ENCODE measurements around the gene HSD17B2.
"Not testable (repeated sequence)": the region's sequence is repeated elsewhere in the genome, so short reads cannot be mapped to it uniquely, and the experiment has no call there.

HSD17B2 gene, protein sequence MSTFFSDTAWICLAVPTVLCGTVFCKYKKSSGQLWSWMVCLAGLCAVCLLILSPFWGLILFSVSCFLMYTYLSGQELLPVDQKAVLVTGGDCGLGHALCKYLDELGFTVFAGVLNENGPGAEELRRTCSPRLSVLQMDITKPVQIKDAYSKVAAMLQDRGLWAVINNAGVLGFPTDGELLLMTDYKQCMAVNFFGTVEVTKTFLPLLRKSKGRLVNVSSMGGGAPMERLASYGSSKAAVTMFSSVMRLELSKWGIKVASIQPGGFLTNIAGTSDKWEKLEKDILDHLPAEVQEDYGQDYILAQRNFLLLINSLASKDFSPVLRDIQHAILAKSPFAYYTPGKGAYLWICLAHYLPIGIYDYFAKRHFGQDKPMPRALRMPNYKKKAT

DNA sequence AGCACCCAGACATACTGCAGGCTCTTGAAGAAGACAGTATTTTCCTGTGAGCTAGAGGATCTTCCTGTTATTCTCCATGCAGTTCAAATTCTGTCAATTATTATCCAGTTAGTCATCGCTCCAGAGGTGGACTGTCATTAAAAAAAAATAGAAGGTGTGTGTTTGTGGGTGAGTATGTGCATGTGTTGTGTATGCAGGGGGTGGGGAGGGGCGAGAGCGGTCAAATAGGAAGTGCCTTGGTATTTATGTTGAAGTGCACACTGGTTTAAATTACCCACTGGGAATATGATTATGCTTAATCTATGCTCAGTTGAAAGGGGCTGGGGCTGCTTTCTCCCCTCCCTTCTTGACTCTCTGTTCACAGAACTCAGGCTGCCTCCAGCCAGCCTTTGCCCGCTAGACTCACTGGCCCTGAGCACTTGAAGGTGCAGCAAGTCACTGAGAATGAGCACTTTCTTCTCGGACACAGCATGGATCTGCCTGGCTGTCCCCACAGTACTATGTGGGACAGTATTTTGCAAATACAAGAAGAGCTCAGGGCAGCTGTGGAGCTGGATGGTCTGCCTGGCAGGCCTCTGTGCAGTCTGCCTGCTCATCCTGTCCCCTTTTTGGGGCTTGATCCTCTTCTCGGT, at the start of gene HSD17B2:
HSD17B2 (plus strand) TSS at position 273 of the 632 bp plus-strand sequence; CDS start at position 445, 172 bp downstream.
- DNase-seq (ENCODE audit: low read depth), result no peak

DNA sequence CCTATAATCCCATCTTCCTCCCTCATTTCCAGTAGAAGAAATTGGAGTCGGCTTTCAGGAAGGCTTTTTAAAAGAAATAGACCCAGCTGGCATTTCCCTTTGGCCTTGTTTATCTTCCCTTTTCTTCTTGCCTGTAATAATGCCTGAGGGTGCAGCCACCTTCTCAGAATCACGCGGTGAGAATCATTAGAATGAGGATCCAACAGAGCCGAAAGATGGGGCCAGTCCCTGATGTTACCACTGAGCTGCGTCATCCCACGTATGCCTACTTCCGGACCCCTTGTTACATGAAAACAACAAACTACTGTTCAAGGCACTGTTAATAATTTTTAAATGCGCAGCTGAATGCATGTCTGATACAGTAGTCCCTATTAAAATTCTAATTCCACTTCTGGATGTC, 47.9 kb upstream of the HSD17B2 start:
- DNase-seq (ENCODE audit: low read depth), result no peak

DNA sequence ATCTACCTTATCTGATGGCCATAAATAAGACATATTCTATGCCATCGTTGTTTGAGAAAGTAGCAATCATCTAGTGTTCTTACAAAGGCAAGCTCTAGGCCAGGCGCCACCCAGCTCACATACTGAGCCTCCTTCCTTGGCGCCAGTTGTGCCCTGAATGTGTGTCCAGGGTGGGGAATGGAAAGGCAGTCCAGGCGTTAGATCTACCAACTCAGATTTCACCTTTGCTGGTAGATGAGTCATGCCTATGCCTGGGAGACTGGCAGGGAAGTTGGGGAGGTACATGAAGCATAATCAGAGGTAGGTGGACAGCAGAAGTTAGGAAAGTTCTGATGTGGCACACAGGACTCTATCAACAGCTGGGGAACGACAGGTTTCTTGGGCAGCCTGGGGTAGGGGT, 47.3 kb upstream of the HSD17B2 start:
- no peak for DNase-seq (ENCODE audit: low read depth)

DNA sequence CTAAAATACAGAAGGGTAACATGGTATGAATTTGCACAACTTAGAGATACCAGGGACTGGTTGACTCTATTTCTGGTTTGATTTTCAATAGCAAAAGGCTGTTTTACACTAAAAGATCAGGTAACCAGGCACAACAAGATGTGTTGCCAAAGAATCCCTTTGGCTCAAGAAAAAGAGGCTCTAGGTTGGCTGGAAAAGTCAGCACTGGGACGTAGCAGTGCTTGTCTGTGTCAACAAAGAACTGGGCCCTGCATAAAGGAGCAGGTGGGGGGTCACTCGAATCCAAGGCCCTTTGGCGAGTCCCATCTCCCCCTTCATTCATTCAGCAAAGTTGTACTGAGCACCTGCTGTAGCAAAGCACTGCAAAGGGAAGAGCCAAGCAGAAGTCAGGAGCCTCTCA, 42.2 kb upstream of the HSD17B2 start:
- no peak for DNase-seq (ENCODE audit: low read depth)

DNA sequence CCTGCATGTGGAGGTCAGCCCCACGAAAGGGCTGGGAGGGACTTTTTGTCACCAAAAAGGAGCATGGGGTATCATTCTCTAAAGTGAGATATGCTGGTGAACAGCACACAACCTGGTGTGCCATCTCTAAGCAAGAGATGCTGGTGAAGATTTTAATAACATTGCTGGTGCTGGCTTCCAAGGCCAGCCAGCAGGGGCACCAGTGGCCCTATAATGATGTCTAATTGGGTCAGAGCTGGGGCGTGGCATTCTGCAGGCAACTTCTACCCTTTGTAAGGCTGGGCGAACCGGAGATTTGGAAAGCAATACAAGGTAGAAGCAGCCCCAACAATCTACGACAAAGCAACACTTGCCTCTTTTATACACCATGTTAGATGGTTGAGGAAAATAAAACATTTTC, 40.6 kb upstream of the HSD17B2 start:
- no peak for DNase-seq (ENCODE audit: low read depth)

DNA sequence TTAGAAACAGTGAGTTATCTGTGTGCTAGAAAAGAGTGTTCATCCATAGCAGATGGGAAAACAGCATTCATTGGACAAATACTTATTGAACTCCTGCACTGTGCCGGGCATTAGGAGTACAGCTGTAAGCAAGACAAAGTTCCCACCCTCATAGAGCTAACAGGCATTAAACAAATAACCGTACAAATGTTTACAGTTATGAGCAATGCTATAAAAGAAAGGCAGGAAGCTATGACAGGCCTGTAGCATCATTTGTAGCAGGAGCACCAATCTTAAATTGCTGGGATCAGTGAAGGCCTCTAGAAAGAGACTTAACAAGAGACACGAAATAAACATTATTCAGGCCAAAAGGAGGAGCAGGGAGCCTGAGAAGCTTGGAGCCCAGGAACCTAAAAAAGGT, 39.4 kb upstream of the HSD17B2 start:
- no peak for DNase-seq (ENCODE audit: low read depth)

DNA sequence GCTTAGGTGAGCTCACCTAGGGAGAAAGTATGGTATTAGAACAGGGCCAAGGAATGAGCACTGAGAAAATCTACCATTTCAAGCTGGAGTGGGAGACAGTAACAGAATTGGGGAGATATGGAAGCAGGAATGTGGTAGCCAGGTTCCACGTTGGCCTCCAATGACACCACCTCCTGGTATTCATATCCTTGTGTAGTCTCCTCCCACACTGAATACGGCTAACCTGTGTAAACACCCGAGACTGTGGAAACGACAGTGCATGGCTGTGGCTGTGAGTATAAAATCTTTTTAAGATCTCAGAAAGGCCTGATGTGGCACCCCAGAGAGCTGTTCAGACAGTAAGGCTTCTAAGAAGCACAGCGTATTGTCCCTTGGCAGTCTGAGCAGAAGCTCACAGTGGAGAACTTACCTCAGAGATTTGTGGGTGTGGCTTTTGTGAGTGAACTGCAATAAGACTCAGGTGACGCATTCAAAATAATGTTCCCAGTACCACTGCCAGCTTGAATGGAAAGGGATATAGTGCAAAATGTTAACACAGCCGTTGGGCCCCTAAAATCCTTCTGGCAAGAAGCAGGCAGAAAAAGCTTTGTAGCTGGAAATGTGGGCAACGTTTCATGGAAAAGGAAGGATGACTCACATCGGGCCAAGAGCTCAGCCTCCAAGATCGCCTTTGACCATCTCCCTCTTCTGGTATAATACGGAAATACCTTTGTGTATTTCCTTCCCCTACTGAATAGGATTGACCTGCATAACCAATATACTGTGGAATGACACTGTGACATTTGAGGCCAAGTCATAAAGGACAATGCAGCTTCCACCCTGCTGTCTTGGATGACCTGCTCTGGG, 38.2 kb upstream of the HSD17B2 start:
- peak; percentile 31 for DNase-seq (ENCODE audit: low read depth)

DNA sequence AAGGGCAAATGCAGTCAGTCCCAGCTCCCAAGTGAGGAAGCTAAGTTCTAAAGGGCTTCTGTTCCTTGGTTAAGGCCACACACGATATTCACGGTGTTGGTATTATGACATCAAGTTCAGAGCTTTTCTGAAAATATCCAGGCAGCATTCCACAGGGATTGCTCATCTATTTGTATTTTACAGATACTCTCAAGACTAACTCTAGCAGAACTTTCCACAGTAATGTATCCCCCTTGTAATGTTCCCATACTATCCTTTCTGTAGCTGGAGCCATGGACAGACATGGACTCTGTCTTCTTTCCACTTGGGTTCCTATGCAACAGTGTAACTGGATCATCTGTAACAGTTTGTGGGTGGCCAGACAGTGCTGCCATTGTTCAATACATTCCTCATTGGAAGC, 37.3 kb upstream of the HSD17B2 start:
- DNase-seq (ENCODE audit: low read depth), result peak; percentile 49

DNA sequence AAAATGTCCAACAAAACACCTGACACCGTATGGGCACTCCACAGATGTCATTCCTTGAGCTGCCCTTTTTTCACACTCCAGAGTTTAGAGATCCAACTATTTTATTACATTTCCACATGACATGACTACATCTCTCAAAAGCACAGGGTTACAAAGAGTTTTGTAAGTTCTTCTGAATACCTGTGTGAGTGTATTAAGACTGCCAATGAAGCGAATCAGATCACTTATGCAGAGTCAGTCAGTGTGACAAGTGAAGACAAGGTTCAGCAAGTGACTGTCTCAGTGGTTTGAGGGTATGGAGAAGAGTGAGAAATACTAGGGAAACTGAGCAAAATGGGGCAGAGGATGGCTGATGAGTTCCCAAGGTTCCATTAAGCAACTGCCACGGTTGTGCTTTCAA, 32.2 kb upstream of the HSD17B2 start:
- DNase-seq (ENCODE audit: low read depth), result no peak

DNA sequence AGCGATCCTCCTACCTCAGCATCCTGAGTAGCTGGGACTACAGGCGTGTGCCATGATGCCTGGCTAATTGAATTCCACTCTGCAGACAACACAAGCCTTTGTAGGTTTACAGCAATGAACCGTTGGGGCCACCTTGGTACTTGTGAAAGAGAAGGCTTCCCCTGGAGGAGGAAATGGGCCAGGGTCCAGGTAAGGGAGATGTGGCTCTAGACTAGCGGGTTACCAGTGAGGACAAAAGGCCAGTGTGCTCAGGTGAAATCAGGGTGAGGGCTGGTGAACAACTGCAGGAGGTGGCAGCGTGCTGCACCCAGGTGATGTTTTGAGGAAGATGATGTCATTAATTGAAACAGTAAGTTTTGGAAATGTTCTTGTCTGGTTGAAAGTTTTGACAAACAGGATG, 30.5 kb upstream of the HSD17B2 start:
- DNase-seq (ENCODE audit: low read depth), result no peak

DNA sequence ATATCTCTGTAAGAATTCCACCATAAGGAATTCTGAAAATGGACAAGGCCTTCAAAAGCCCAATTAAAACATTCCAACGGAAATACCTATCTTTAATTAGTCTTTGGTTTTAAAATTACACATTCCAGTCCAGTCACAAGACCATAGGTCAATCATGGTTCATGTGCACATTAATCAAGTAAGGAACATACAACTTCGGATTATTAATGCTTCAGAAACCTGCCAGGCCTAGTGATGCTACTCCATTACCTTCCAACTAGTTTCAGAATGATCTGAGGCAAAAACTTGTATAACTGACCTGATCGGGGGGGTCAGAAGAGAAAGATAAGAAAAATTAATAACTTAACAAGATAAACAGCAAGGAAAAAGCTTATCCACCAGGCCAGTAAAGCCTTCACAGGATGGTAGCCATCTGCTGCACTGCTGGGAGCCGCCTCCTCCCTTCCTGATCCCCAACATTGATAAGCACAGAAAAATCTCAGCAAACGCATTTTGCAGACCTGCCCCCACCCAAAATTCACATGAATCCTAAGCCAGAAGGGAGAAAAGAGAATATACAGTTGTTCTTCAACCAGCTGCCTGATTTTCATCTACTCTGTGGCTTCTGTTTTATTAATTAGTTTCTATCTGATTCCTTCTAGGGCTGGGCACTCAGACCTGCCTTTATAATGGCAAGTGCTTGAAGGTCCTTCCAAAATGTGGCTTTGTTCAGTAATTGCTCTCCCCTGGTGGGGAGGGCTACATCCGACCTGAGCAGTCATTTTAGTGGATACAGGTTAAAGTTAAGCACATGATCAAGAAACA, 29.8 kb upstream of the HSD17B2 start:
- no peak for DNase-seq (ENCODE audit: low read depth)

DNA sequence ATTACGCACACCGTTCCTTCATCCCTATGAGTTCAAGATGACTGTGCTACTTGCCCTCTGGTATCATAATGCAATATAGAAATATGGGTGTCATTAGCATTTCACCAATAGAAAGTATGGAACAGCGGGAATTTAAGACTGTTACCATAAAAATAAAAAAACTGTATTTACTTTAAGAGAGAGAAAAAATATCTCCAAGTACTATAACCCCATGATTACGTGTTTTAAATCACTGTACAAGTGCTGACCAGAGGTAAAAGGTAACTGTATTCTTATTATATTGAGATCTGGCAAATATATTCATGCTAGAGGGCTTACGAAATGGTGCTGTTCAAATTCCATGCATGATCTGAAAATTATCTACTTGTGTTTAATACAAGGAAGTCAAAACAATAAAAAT, 29.0 kb upstream of the HSD17B2 start:
- no peak for DNase-seq (ENCODE audit: low read depth)

DNA sequence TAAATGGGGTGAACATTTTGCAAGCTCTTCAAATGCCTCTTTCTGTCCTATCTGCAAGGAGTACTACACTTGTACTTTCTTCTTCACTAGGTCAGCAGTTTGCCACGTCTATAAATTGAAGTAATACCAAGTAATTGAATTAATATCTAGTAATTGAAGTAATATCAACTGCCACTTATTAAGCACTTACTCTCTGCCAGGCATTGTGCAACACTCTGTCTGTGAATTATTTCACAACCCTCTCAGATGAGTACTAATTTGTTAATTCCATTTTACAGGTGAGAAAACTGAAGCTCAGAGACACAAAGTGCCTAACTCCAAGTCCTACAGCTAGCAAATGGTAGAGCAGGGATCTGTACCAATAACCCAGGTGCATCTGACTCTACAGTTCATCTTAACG, 27.9 kb upstream of the HSD17B2 start:
- DNase-seq (ENCODE audit: low read depth), result no peak

DNA sequence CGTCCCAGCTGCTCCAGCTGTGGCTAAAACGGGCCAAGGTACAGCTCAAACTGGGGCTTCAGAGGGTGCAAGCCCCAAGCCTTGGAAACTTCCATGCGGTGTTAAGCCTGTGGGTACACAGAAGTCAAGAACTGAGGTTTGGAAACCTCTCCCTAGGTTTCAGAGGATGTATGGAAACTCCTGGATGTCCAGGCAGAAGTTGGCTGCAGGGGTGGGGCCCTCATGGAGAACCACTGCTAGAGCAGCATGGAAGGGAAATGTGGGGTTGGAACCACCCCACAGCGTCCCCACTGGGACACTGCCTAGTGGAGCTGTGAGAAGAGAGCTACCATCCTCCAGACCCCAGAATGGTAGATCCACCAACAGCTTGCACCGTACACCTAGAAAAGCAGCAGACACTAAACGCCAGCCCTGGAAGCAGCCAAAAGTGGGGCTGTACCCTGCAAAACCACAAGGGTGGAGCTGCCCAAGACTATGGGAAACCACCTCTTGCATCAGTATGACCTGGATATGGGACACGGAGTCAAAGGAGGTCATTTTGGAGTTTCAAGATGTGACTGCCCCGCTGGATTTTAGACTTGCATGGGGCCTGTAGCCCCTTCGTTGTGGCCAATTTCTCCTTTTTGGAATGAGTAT, 26.0 kb upstream of the HSD17B2 start:
- no peak for DNase-seq (ENCODE audit: low read depth)

DNA sequence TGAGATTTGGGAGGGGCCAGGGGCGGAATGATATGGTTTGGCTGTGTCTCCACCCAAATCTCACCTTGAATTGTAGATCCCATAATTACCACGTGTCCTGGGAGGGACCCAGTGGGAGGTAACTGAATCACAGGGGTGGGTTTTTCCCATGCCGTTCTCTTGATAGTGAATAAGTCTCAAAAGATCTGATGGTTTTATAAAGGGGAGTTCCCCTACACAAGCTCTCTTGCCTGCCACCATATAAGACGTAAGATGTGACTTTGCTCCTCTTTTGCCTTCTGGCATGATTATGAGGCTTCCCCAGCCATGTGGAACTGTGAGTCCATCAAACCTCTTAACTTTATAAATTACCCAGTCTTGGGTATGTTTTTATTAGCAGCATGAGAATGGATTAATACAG, 25.3 kb upstream of the HSD17B2 start:
- not testable (repeated sequence) for DNase-seq (ENCODE audit: low read depth)

DNA sequence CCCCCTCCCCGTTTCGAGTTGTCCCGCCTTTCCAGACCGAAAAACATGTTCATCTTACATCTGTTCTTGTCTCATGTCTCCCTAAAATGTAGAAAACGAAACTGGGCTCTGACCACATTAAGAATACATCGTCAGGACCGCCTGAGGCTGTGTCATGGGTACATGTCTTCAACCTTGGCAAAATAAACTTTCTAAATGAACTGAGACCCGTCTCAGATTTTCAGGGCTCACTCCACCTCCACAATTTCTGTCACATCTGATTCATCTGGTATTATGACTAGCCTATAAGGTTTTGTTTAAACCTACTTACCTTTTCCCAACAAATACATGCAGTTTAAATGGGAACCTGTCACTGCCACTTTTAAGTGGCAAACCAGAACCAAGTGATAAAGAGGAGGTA, 24.4 kb upstream of the HSD17B2 start:
- no peak for DNase-seq (ENCODE audit: low read depth)

DNA sequence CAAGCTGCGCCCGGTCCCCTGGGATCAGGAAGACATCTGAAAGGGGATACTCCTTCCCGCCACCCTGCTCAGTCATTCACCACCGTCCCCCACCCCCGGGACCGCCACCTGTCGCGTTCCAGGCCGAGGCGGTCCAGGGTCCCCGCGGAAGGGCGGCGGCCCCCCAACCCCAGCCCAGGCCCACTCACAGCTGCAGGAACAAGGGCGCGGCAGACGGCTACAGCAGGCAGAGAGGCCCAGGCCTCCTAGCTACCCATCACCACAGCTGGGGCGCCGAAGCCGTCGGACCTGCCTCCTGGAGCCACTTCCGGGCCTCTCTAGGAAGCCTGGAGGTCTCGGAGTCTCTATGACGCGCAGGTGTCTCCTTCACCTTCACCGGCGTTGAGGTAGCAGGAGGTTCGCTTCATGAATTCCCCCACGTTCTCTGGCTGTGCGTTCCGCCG, 23.8 kb upstream of the HSD17B2 start, which contains the start of gene SDR42E1:
SDR42E1 (minus strand) TSS at position 272 of the 443 bp plus-strand sequence. CDS start 10,612 bp downstream, outside the sequence.
- no peak for DNase-seq (ENCODE audit: low read depth)

DNA sequence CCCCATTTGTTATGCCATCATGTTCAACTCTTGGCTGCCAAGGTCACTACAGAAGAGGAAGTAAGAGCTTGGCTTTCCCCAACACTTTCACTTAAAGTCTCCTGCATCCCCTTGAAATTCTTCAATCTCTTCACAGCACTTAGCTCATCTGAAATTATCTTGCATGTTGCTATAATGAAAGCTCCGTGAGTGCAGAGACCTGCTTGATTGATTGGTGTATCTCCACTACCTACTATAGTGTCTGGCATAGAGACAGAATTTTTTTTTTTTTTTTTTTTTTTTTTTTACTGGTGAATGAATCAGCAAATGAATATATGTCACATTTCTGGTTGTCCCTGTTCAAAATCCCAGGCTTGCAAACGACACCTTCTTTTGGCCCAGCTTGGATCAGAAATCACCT, 21.9 kb upstream of the HSD17B2 start:
- no peak for DNase-seq (ENCODE audit: low read depth)

DNA sequence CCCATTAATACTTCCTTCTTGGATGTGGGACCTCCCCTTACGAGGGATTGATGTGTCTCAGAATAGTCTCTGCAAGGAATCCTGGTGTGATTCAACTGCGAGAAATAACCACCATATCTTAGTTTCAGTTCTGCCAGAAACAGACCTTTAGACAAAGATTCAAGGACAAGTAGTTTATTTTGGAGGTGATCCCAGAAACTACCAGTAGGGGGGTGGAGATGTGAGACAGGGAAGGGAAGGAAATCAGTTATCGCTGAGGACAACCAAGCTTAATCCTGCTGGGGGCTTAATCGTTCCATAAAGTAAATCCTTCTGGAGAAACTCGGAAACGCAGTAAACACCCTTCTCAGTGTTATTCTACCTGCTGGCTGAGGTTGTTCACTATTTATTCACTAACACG, 18.8 kb upstream of the HSD17B2 start:
- no peak for DNase-seq (ENCODE audit: low read depth)

DNA sequence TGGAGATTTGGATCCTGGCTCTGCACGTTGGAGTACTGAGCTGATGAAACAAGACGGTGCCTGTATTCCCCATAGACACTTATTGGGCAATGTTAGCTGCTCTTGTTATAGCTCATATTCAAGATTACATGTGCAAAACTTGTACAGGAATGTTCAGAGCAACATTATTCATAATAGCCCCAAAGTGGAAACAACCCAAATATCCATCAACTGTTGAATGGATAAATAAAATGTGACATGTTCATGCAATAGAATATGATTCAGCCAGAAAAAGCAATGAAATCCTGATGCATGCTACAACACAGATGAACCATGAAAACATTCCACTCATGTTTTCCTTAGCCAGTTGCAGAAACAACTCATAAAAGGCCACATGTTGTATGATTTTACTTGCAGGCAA, 18.1 kb upstream of the HSD17B2 start:
- no peak for DNase-seq (ENCODE audit: low read depth)

DNA sequence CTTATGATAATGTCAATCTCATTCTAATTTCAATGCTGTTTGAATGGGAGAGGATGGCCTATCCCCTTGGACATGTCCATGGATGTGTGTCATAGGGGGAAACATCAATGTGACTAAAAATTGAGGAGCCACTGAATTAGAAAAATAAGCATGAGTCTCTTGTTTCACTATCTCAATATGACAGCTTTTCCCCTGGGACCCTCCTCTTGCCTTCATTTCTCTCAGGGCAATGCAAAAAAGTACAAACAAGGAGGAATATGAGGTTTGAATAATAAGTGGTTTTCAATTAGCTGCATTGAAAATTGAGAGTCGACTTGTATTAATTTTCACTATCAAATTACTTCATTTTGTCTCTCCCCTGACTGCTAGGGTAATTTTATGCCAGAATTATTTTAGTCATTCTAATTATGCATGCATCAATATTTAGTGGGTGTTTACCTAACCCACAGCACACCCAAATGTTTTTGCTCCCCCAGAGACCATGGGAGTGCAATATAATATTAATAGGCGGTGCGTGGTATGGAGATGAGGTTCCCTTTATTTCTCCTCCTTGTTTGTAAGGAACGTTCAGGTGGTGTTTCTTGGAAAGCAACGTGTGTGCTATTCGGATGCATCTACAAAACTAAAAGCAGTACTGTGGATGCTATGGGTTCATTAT, 17.0 kb upstream of the HSD17B2 start:
- DNase-seq (ENCODE audit: low read depth), result no peak
